NT2/D1 (cell line): ENCODE measurements around the gene CEACAM16.

Experiments
- DNase-seq: peaks from one replicate; pipeline ENCODE4 v3.0.0-alpha.2; 2011; ENCODE audit warnings: low read depth, low spot score
- H3K27me3 ChIP-seq: 2 replicates; pipeline ENCODE4 v1.6.0; 2011; ENCODE audit warnings: mild to moderate bottlenecking; ENCODE audit not compliant: insufficient read length, insufficient read depth
- H3K36me3 ChIP-seq: 2 replicates; pipeline ENCODE4 v1.6.1; 2011; ENCODE audit warnings: mild to moderate bottlenecking, low read length, mixed read lengths; ENCODE audit not compliant: insufficient read depth, insufficient read length
- H3K4me1 ChIP-seq: 2 replicates; pipeline ENCODE4 v1.5.1; 2011; ENCODE audit not compliant: insufficient read depth, insufficient read length
- H3K4me3 ChIP-seq: 2 replicates; pipeline ENCODE4 v1.5.1; 2011; ENCODE audit warnings: low read depth; ENCODE audit not compliant: insufficient read length
- H3K9ac ChIP-seq: 2 replicates; pipeline ENCODE4 v1.6.0; 2011; ENCODE audit warnings: low read depth; ENCODE audit not compliant: insufficient read length
- H3K9me3 ChIP-seq: 2 replicates; pipeline ENCODE4 v1.5.1; 2011; ENCODE audit warnings: mild to moderate bottlenecking, low read length; ENCODE audit not compliant: insufficient read depth
- SUZ12 ChIP-seq: IDR thresholded peaks from 2 replicates; pipeline ENCODE4 v1.6.1; 2011; ENCODE audit not compliant: insufficient read length, insufficient read depth; ENCODE audit errors: extremely low read depth
- YY1 ChIP-seq: IDR thresholded peaks from 2 replicates; pipeline ENCODE4 v1.6.1; 2011; ENCODE audit not compliant: insufficient read length, insufficient read depth
- ZNF274 ChIP-seq: IDR thresholded peaks from 2 replicates; pipeline ENCODE4 v1.6.1; 2011; ENCODE audit warnings: mild to moderate bottlenecking, low read depth, low read length

The CEACAM16 gene

GRCh38 chr19:44723299-44723951 is 24.5 kb downstream of the CEACAM16 start:
- no peak for DNase-seq
- H3K9ac ChIP-seq, result no peak overlapping the region
- H3K4me3 ChIP-seq, result no peak overlapping the region
- H3K9me3 ChIP-seq, result no peaks in the 10 kb centered on the region
- no peaks in the 10 kb centered on the region for H3K36me3 ChIP-seq
- H3K4me1 ChIP-seq, result peaks cover 6% of the 10 kb centered on the region
- TF ChIP-seq SUZ12 (no peak), YY1 (no peak), ZNF274 (no peak)
- H3K27me3 ChIP-seq, result no peaks in the 10 kb centered on the region

GRCh38 chr19:44723952-44724319 is 25.0 kb downstream of the CEACAM16 start:
- no peak overlapping the region for H3K4me3 ChIP-seq
- peaks cover 5% of the 10 kb centered on the region for H3K4me1 ChIP-seq
- H3K36me3 ChIP-seq, result no peaks in the 10 kb centered on the region
- peak; percentile 56 for DNase-seq
- H3K9me3 ChIP-seq, result no peaks in the 10 kb centered on the region
- H3K27me3 ChIP-seq, result no peaks in the 10 kb centered on the region
- no peak for TF ChIP-seq ZNF274
- no peak for TF ChIP-seq SUZ12
- TF ChIP-seq YY1, result no peak
- H3K9ac ChIP-seq, result peak overlapping the region; percentile 44

GRCh38 chr19:44725251-44725650 is 26.3 kb downstream of the CEACAM16 start:
- Histone ChIP-seq H3K4me1 (peaks cover 2% of the 10 kb centered on the region), H3K4me3 (no peak overlapping the region), H3K9ac (no peak overlapping the region), H3K9me3 (no peaks in the 10 kb centered on the region), H3K27me3 (no peaks in the 10 kb centered on the region), H3K36me3 (no peaks in the 10 kb centered on the region)
- no peak for TF ChIP-seq SUZ12
- no peak for TF ChIP-seq ZNF274
- no peak for TF ChIP-seq YY1
- DNase-seq, result no peak

DNA sequence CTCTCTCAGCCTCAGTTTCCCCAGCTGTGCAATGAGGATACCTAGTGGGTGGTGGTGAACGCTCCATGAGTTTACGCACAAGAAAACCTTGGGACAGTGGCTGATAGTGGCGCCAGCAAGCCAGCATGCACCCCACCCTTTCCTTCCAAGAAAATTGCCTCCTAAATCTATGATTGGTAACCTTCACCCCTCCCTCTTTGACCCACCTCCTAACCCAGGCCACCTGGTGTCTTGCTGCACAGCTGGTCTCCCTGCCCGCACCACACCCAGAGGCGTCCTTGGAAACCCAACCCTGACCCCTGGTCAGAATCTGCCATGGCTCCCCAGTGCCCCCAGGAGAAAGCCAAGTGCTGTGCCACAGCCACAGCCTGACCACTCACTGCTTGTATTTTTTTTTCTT is 26.7 kb downstream of the CEACAM16 start:
- peaks cover 2% of the 10 kb centered on the region for H3K4me1 ChIP-seq
- H3K9me3 ChIP-seq, result no peaks in the 10 kb centered on the region

DNA sequence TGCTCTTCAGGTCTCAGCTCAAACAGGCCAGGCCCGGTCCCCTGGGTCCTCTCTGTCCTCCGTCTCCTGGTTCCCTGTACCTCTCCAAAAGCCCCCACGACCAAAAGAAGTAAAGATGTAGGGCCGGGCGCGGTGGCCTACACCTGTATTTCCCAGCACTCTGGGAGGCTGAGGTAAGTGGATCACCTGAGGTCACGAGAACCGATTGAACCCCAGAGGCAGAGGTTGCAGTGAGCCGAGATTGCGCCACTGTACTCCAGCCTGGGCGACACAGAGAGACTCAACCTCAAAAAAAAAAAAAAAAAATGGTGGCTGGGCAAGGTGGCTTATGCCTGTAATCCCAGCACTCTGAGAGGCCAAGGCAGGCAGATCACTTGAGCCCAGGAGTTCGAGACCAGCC is 27.5 kb downstream of the CEACAM16 start:
- DNase-seq, result no peak
- no peak for TF ChIP-seq ZNF274
- TF ChIP-seq YY1, result no peak
- no peak for TF ChIP-seq SUZ12
- peaks cover 2% of the 10 kb centered on the region for H3K4me1 ChIP-seq
- H3K36me3 ChIP-seq, result no peaks in the 10 kb centered on the region
- H3K9ac ChIP-seq, result no peak overlapping the region
- H3K4me3 ChIP-seq, result no peak overlapping the region
- H3K9me3 ChIP-seq, result no peaks in the 10 kb centered on the region
- no peaks in the 10 kb centered on the region for H3K27me3 ChIP-seq

More for the DNA sequence above, 26.7 kb downstream of the CEACAM16 start:
- no peaks in the 10 kb centered on the region for H3K27me3 ChIP-seq
- DNase-seq, result no peak
- no peak overlapping the region for H3K9ac ChIP-seq
- no peak for TF ChIP-seq ZNF274
- no peak for TF ChIP-seq SUZ12
- TF ChIP-seq YY1, result no peak
- no peaks in the 10 kb centered on the region for H3K36me3 ChIP-seq
- no peak overlapping the region for H3K4me3 ChIP-seq

DNA sequence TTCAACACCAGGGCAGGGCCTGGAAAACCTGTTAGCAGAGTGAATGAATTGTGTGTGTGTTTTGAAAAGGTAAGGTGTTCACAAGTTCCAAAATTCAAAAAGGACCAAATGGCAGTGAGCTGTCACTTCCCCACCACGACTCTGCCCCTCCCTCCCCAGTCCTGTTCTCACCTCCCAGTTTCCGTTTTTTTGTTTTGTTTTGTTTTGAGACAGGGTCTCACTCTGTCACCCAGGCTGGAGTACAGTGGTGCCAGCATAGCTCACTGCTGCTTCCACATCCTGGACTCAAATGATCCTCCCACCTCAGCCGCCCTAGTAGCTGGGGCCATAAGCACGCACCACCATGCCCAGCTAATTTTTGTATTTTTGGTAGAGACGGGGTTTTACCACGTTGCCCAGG is 29.2 kb downstream of the CEACAM16 start:
- Histone ChIP-seq H3K9me3 (no peaks in the 10 kb centered on the region), H3K9ac (no peak overlapping the region), H3K27me3 (no peaks in the 10 kb centered on the region), H3K36me3 (no peaks in the 10 kb centered on the region), H3K4me1 (peaks cover 2% of the 10 kb centered on the region), H3K4me3 (no peak overlapping the region)
- TF ChIP-seq ZNF274, result no peak
- no peak for TF ChIP-seq YY1
- TF ChIP-seq SUZ12, result no peak
- no peak for DNase-seq

DNA sequence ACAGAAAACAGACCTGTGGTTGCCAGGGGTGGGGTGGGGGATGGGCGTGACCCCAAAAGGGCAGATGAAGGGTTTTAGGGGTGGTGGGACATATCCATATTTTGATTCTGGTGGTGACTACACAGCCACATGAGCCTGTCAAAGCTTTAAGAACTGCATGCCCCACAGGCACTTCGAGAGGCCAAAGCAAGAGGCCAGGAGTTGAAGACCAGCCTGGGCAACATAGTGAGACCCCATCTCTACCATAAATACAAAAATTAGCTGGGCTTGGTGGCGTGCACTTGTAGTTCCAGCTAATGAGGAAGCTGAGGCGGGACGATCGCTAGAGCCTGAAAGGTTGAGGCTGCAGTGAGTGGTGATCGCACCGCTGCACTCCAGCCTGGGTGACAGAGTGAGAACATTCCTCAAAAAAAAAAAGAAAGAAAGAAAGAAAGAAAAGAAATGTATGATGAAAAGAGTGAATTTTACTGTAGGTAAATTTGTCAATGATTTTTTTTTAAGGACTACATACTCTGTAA is 30.6 kb downstream of the CEACAM16 start:
- Histone ChIP-seq H3K9ac (no peak overlapping the region), H3K36me3 (no peaks in the 10 kb centered on the region), H3K9me3 (no peaks in the 10 kb centered on the region), H3K4me3 (no peak overlapping the region), H3K4me1 (peaks cover 2% of the 10 kb centered on the region), H3K27me3 (no peaks in the 10 kb centered on the region)
- no peak for DNase-seq
- TF ChIP-seq ZNF274, result no peak
- no peak for TF ChIP-seq SUZ12
- no peak for TF ChIP-seq YY1
